ENCODE measurements around the gene CACNA1C.
"Not testable (repeated sequence)": the region's sequence is repeated elsewhere in the genome, so short reads cannot be mapped to it uniquely, and the experiment has no call there.

CACNA1C gene

DNA sequence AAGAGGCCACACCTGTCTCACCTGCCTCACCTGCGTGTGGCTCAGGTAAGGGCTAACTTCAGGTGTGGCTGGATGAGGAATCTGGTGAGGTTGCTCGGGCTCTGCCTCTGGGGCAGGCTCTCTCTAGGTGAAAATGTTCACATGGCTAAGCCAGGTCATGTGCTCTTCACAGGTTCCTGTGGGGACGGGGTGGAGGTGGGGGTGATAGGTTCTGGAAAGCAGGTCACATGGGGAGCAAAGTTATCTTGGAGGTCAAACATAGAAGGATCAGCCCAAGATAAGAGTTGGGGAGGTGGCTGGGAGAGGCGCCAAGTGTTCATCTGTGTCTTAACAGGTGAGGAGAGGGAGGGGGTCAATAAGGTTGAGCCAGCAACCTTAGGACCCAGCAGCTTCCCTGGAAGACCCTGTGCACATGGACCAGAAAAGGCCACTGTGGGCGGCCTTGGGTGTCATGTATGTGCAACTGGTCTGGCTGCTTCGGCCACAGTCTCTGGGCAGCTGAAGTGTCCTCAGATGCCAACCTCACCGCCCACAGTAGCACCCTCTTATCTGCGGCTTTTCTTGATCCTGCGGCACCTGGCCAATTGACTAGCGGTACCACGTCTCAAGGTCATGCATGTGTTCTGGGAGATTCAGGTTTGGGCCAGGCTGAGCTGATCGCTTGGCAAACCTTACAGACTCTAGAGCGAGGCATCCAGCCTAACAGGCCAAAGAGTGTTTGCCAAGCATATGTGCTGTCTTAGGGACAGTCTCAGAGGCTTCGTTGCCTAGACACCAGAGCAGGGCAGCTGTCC lies 60.5 kb downstream of the CACNA1C start:
- no peak for FAIRE-seq

DNA sequence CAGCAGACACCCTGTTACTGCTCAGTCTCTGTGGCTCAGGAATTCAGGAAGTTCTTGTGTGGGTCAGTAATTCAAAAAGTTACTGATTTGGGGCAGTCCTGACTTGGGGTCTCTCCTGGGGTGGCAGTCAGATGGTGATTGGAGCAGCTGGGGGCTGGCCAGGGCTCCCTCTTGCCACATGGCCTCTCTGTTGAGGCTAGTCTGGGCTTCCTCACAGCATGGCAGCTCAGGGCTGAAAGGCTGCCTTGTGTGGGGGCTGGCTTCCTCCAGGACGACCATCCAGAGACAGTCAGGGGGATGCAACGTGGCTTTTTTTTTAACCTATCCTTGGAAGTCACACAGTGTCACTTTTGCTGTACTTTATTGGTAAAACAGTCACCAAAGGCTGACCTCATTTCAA lies 61.3 kb downstream of the CACNA1C start:
- no peak for FAIRE-seq

DNA sequence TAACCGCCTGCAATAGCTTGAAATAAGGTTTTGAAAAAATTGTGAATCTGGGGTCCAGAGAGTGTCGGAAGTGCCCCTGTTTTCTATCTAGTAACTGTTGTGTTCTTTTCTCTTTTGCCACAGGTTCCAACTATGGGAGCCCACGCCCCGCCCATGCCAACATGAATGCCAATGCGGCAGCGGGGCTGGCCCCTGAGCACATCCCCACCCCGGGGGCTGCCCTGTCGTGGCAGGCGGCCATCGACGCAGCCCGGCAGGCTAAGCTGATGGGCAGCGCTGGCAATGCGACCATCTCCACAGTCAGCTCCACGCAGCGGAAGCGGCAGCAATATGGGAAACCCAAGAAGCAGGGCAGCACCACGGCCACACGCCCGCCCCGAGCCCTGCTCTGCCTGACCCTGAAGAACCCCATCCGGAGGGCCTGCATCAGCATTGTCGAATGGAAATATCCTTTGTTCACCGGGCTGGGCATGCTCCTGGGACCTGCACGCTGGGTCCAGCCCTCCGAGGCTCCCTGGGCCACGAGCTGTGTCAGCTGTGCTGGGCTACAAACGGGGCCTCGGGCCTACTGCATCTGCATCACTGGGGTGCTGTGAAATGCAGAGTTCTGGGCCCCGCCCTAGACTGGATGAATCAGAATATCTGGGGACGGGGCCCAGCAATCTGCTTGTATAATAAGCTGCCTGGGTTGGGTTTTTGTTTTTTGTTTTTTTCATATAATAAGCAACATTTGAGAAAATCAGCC lies 62.5 kb downstream of the CACNA1C start:
- no peak for FAIRE-seq

DNA sequence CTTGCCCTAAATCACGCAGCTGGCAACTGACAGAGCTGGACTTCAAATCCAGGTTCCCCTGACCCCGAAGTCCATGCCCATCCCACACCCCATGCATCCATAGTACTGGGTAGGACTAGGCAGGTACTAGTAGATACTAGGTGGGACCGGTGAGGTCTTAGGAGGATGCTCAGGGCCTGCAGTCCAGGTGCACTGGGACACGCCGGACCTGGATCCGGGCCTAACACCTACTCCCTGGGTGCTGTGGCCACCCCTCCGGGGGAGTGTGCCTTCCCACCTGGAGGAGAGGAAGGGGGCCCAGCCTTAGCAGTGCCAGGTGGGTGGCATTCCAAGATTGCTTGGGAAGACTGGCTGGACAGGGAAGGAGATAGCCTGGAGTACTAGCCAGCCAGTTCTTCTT lies 64.8 kb downstream of the CACNA1C start:
- FAIRE-seq: no peak

DNA sequence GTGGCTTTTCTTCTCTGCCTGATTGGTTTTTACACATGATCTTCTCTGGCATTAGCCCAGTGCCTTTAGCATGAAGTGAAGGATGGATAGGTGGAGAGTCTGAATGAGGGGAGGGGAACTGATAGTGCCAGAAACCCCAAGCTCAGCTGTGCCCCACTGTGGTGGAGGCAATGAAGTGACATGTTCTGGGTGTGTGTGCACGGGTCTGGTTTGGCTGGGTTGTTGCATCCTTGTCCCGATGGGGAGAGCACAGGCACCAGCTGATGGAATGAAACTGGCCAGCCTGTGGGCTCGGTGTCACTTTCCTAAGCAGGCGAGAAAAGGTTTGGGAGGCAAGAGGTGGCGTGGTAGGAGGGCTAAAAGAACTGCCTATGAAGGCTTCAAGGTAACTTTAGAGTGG lies 65.3 kb downstream of the CACNA1C start:
- FAIRE-seq: no peak

DNA sequence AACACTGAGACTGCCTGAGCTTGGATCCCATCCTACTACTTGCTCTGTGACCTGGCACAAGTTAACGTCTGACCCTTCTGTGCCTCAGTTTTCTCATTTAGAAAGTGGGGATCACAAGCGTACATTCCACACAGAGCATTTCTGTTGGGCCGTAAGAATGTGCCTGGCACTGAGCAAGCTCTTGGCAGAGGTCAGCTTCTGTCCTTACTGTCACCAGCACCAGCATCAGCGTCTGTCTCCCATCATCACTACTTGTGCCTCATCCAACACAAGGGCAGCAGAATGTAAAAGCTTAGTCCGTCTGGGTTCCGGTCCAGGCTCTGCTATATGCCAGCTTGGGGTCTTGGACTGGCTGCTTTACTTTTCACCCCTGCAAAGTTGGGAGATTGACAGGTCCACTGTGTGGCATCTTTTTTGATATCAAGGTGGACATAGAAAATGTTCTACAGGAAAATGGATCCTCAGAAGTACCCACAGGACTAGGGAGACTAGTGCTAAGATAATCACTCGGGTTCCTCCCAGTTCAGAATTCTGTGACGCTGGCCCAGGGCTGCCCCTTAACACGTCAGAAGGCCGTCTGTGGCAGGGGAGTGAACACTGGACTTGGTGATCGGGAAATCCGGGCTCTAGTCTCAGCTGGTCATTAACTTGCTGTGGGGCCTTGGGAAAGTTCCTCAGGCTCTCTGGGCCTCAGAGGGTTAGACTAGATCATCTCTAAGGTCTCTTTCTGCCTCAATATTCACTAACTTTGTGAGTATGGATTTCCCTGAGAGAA lies 65.9 kb downstream of the CACNA1C start:
- FAIRE-seq: no peak

DNA sequence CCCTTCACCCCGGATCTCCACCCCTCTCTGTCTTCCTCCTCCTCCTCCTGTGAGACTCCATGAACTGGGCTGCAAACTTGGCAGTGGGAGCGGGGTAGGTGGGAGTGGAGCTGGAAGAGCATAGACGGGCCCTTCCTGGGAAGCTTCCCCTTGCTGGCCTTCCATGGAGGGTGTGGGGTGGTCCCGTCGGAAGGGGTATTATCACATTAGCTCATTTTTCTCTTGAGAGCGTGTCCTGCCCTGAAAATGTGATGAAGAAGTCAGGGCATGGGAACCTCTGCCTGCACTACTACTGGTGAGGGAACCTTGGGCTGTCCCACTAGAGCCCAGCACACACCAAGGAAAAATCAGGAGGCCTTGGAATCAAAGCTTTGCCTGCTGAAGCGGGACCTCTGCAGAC lies 66.5 kb downstream of the CACNA1C start:
- no peak for FAIRE-seq

DNA sequence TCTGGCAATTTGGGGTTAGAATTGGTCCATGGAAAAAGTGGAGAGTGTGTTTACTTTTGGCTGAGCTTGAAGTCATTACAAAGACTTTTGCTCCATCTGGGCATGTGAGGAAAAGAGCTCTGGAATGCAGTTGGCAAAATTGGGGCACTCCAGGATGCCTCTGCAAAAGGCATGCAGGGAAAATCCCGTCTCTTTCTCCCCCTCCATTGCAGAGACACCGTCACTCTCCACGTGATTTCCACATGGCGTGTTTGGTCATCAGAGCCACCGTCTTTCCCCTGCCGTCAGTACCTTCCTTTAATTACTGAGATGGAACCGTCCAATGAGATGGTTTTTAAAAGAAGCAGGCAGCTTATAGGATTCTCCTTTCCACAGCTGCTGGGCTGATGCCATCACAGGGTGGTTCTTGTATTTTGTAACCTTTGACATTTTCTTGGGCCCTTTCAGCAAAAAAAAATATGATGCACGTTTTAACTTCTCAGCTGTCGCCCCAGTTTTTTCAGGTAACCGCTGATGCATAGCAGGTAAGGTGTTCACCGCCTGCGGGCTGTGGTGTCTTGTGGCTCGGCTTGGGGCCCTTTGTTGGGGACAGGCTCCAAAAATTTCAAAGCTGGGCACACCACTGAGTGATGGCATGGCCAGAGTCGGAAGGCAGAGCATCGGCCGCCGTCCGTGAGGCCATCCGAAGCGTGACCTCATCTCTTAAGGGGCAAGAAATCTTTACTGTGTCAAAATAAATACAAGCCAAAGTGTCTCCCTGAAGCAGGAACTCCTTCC lies 68.4 kb downstream of the CACNA1C start:
- FAIRE-seq: no peak

DNA sequence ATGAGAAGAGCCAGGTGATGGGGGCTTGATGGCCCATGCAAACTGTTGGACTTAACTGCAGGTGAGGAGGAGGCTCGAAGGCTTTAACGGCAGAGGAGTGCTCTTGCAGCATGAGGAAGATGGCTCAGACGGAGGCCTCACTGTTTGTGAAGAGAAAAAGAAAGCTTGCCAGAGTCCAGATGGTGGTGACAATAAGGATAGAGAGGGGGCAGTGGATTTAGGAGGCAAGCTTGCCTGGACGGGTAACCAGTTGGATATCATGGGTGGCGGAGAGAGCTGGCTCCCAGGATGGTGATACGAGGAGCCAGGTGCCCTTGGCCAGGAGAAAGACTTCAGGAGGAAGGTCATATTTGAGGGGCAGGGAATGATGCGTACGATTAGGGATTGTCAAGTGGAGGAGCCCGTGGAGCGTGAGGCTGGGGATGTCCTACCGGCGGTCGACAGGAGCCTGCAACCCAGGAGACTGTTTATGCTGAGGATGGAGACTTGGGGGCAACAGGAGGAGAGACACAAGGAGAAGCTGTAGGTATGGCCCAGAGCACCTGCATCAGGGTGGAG lies 71.8 kb downstream of the CACNA1C start:
- FAIRE-seq: no peak

DNA sequence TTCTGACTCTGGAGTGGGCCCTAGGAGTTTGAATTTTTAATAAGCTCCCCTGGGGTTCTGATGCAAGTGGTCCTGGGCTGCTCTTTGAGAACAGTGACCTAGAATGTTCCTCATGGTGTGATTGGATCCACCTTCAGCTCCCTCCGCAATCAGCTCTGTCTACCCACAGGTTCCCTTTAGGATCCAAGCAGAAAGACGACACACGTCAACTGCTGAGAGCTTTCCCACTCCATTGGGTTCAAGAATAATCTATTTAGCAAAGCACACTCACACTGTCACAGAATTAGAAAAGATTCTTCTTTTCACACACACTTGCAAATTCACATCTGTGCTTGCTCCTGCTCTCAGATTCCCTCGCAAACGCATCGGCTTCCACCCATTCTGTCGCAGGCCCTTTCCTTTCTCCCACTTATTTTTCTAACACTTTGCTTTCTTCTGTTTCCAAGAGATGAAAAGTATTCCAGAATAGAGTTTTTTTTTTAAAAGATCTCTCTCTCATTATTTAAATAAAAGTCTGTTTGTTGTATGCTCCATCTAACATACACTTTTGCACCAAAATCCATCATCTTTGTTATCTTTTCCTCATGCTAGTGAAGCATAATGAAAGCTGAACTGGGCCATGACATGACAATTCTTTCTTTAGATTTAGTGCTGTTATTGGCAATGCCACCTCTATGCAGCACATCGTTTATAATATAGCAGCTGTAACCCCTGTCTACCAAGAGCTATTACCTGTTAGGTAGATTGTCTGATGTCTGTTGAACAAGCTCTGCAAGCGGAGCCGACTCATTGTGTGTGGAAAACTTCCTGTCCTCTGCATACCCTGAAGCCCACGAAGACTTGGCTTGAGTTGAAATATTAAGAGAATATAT lies 73.1 kb downstream of the CACNA1C start:
- no peak for FAIRE-seq

DNA sequence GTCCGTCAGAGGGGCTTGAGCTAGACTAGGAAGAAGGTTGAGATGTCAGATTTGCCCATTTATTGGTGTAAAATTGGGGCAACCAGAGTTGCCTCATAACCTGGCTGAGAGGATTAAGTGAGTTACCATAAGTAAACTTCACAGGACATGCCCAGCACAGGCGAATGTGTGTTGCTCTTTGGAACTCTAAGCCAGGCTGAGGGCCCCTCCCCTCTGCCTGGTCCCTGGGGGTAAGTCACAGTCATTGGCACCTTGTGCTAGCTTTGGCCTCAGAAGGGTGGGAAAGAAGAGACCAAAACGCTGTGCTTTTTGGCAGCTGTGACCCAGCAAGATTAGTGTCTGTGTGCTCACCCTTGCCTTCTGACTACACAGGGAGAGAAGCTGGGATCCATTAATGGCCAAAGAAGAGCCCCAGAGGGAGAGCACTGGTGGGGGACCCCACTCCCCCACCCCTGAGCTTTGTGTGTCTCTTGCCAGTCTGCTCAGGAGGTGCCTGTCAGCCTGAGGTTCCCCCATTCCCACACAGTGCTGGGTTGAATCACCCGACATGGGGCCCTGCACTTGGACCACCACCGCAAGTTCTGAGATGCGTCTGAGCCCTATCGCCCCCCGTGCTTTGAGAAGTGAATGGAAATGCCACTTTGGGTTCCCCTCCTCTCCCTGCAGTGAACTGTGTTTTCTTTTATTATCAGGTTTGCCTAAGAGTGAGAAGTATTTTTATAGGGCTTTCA lies 74.1 kb downstream of the CACNA1C start:
- no peak for FAIRE-seq

DNA sequence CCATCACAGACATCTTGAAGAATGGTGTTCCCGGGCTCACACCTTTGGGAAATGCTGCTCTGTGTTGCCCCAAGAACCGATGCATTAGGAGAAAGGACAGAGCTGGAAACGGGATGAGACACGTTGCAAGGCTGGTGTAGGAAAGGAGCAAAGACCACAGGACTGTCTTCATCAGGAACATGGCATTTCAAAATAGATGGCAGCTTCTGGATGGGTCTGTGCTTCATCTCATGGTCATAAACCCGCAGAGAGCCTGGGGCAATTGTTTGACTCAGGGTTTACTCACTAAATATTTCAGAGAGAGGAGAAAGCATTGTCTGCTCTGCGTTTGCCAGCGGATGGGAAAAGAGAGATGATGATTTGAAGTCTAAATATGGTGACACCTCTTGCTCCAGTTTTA lies 76.3 kb downstream of the CACNA1C start:
- FAIRE-seq: no peak

DNA sequence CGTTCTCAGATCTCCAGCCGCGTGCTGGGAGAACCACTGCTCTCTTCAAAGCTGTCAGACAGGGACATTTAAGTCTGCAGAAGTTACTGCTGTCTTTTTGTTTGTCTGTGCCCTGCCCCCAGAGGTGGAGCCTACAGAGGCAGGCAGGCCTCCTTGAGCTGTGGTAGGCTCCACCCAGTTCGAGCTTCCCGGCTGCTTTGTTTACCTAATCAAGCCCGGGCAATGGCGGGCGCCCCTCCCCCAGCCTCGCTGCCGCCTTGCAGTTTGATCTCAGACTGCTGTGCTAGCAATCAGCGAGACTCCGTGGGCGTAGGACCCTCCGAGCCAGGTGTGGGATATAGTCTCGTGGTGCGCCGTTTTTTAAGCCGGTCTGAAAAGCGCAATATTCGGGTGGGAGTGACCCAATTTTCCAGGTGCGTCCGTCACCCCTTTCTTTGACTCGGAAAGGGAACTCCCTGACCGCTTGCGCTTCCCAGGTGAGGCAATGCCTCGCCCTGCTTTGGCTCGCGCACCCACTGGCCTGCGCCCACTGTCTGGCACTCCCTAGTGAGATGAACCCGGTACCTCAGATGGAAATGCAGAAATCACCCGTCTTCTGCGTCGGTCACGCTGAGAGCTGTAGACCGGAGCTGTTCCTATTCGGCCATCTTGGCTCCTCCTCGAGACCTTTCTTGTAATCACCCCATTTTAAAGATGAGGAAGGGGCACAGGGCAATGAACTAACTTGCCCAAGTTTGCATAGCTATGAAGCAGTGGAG lies 83.1 kb downstream of the CACNA1C start:
- not testable (repeated sequence) for FAIRE-seq

DNA sequence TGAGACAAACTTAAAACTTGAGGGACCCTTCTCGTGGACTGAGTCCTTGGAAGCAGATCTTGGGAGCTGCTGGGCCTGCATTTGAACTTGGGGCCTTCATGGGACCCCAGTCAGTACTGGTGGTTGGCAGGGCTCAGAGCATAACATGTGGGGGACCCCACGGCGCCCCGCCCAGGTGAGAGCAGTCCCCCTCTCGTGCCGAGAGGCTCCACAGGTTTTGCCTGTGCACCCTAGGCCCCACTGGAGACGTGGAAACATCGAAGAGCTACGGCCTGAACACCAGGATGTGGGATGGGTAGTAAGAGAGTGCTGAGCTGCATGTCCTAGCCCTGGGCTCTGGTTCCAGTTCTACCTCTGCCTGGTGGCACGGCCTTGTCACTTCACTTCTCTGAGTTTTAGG lies 84.1 kb downstream of the CACNA1C start:
- FAIRE-seq: no peak

DNA sequence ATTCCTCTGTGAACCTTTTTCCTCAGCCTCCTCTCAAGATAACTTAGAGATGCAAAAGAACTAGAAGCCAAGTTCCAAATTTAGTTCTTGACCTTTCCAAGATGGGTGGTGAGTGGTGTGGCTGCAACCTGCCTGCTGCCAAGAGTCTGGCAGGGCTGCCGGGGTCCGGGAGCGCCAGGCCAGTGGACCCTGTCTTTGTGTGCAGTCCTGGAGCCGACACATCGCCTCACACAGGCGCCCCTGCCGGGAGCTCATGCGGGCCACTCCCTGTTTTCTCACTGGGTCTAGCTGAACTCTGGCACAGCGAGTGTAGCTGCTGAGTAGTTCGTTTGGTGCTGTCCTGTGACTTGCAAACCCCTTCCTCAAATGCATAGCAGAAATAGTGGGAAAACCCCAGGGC lies 84.9 kb downstream of the CACNA1C start:
- no peak for FAIRE-seq

DNA sequence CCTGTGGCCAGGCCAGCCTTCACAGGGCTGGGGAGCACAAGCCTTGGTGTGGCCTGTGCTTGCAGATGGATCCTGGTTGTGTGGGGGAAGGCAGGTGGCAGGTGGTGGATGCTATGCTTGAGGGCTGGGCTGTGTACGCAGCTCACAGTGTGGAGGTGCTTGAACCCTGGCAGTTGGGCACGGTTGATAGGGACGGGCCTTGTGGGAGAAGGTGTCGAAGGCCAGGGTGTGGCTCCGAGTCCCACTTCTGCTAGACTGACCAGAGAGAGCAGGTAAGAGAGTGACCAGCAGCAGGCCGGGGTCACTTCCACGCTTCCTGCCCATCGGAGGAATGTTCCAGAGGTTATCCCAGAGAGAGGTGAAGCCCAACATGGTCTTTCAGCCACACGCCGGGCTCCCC lies 85.5 kb downstream of the CACNA1C start:
- FAIRE-seq: no peak

DNA sequence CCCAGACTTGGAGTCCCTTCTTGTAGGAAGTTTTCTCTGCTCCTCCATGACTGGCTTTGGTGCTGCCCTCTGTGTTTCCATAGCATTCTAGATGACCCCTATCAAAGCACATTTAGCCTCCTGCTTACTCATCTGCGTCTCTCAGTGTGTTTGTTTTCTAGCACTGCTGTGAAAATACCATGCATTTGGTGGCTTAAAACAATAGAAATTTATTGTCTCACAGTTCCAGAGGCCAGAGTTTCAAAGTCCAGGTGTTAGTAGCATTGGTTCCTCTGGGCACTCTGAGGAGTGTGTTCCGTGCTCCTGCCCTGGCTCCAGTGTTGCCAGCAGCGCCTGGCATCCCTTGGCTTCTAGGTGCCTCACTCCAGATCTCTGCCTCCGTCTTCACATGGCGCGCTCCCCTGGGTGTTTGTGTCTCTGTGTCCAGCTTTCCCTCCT lies 86.1 kb downstream of the CACNA1C start:
- FAIRE-seq: no peak

DNA sequence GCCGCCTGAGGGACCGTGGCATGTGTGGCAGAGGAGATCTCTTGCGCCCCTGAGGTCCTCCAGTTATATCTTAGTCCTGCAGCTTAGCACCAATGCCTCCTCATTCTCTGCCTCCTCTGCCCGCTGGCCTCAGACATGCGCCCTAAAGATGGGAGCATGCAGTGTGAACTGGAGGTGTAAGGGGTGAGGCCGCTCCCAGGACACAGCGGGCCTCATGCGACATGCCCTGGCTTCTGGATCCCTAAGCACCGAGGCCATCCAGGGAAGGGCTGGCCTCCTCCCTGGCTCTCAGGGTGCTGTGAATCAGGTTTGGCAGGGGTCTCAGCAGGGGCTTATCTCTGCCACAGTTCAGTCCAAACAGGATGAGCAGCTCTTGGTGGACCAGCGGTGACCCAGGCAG lies 86.9 kb downstream of the CACNA1C start:
- FAIRE-seq: no peak

DNA sequence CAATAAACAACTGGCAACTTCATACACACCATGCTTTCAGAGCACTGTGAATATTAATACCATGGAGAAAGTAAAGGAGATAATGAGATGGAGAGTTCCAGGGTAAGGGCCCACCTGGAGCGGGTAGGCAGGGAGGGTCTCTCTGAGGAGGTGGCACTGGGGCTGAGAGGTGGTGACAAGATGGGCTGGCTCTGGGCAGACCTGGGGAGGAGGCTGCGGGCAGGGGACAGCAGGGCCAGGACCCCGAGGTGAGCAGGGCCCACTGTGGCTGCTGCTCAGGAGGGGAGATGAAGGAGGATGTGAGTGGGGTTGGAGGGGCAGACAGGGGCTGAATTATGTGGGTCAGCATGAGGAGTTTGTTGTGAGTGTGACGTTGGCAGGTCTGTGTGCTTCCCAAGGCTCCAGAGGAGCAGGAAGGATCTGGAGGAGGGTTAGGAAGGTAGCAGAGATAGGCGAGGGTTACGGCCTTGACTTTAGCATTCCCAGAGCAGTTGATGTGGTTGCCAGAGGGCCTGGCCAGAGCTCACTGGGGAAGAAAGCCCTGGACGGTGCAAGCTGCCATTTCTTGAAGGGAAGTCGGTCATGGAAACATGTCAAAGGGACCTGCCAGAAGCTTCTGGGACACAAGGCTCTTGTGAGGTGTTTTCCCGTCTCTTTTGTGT lies 88.2 kb downstream of the CACNA1C start:
- no peak for FAIRE-seq

Data from G401.6 (cell line).